HG02642 (cell line): ENCODE data around the gene PRDM1.

Experiments used
- ATAC-seq: cut with Tn5 transposase; IDR thresholded peaks from one replicate; pipeline ENCODE4 v1.9.1; 2021; ENCODE audit warnings: mild to moderate bottlenecking; ENCODE audit not compliant: unreplicated experiment, poor library complexity

The PRDM1 gene

GRCh38 chr6:106085984-106086813 lies at the start of gene PRDM1:
Gene PRDM1 (plus strand): TSS chr6:106086336. CDS start chr6:106086554, 218 bp downstream.
- peak; percentile 79 for ATAC-seq

GRCh38 chr6:106037060-106037459 lies 49.1 kb upstream of the PRDM1 start:
- ATAC-seq: no peak

GRCh38 chr6:106039897-106040592 lies 46.1 kb upstream of the PRDM1 start:
- no peak for ATAC-seq

GRCh38 chr6:106044151-106044550 lies 42.0 kb upstream of the PRDM1 start:
- ATAC-seq: no peak

GRCh38 chr6:106045077-106045476 lies 41.1 kb upstream of the PRDM1 start:
- ATAC-seq: no peak

- ATAC-seq: no peak
Observed at GRCh38 chr6:106046116-106046853, 39.9 kb upstream of the PRDM1 start.

GRCh38 chr6:106046854-106047200 lies 39.3 kb upstream of the PRDM1 start:
- no peak for ATAC-seq

GRCh38 chr6:106048336-106048735 lies 37.8 kb upstream of the PRDM1 start:
- ATAC-seq: no peak

GRCh38 chr6:106050538-106050937 lies 35.6 kb upstream of the PRDM1 start:
- no peak for ATAC-seq

GRCh38 chr6:106051226-106051625 lies 34.9 kb upstream of the PRDM1 start:
- no peak for ATAC-seq

GRCh38 chr6:106053484-106054205 lies 32.5 kb upstream of the PRDM1 start:
- no peak for ATAC-seq

GRCh38 chr6:106055489-106055888 lies 30.6 kb upstream of the PRDM1 start:
- ATAC-seq: no peak

GRCh38 chr6:106056060-106056745 lies 29.9 kb upstream of the PRDM1 start:
- ATAC-seq: no peak

GRCh38 chr6:106056746-106057390 lies 29.3 kb upstream of the PRDM1 start:
- ATAC-seq: no peak

GRCh38 chr6:106059331-106059730 lies 26.8 kb upstream of the PRDM1 start:
- no peak for ATAC-seq

GRCh38 chr6:106060167-106060566 lies 26.0 kb upstream of the PRDM1 start:
- no peak for ATAC-seq

GRCh38 chr6:106063448-106063850 lies 22.7 kb upstream of the PRDM1 start:
- no peak for ATAC-seq

GRCh38 chr6:106064142-106064541 lies 22.0 kb upstream of the PRDM1 start:
- no peak for ATAC-seq

- no peak for ATAC-seq
Observed at GRCh38 chr6:106064756-106065155, 21.4 kb upstream of the PRDM1 start.
